ENCODE data around the gene PSEN1. TPM values are rescaled to one million over a fixed set of nuclear protein-coding genes. Genes with fewer than 3 reads are reported as not detected.

The PSEN1 gene
- total and polyA plus RNA-seq, 2 experiments from 2014 or later: 46.3 to 49.5 TPM

DNA sequence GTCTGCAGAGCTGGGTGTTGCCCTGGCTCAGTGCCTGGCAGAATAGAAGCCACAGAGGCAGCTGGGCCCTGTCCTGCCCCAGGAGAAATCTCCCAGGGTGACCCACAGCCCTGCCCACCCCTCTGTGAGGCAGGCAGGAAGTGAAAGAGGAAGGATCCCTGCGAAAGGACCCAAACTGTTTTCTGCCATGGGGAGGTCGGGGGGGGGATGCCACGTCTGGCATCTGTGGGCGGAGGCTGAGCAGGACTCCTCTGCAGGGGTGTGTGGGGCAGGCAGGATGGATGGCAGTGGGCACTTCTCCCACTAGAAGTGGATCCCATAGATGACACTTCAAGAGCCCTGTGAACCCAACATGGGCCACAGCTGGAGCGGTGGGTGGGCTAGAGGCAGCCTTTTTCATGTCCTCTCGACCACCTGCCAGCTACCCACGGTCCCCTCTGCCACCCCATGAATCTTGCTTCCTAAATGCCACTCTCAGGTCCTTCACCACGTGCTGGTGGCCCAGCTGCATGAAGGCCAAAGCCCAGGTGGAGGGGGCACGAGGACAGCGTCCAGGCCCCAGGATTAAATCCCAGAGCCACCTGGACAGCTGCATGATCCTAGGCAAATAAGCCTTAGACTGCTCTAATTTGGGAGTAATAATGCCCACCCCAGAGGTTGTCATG, 104.6 kb downstream of the PSEN1 start:
- 76 to 78% methylated on average over 7 to 10 of the region's 10 CpGs for whole genome bisulfite sequencing, 2 experiments (ENCODE audit: low coverage in 1 of 2, low lambda C conversion rate in 2 of 2, missing lambda C conversion rate in 2 of 2)
- peaks cover 28% of the 10 kb centered on the region for H3K27me3 ChIP-seq (replicated peaks; ENCODE audit: insufficient read depth)
- no peak overlapping the region for H3K9ac ChIP-seq
- no peak overlapping the region for H3K4me3 ChIP-seq
- no peaks in the 10 kb centered on the region for H4K20me1 ChIP-seq (ENCODE audit: insufficient read depth)
- H3K9me2 ChIP-seq (ENCODE audit: insufficient read depth): no peaks in the 10 kb centered on the region
- peaks cover 12% of the 10 kb centered on the region for H3F3A ChIP-seq (ENCODE audit: insufficient read depth)
- H3K4me2 ChIP-seq (ENCODE audit: unreplicated experiment): no peak overlapping the region
- H3K9me3 ChIP-seq (ENCODE audit: low read depth): no peaks in the 10 kb centered on the region
- TF ChIP-seq EZH2 (IDR thresholded peaks at IDR 0.05; ENCODE audit: insufficient read depth, poor library complexity, severe bottlenecking): no peak
- no peak for TF ChIP-seq EZH2phosphoT487 (IDR thresholded peaks at IDR 0.05; ENCODE audit: insufficient read depth, low read depth)
- no peak overlapping the region for H3K27ac ChIP-seq
- no peaks in the 10 kb centered on the region for H3K36me3 ChIP-seq (ENCODE audit: low read depth)
- in situ Hi-C loops (cut with MboI): no loop called here
- DNase-seq: no peak
- no peak overlapping the region for H2AFZ ChIP-seq
- peaks cover 17% of the 10 kb centered on the region for H3K4me1 ChIP-seq (ENCODE audit: insufficient read depth)
- no peaks in the 10 kb centered on the region for H3K79me2 ChIP-seq (ENCODE audit: insufficient read depth)

DNA sequence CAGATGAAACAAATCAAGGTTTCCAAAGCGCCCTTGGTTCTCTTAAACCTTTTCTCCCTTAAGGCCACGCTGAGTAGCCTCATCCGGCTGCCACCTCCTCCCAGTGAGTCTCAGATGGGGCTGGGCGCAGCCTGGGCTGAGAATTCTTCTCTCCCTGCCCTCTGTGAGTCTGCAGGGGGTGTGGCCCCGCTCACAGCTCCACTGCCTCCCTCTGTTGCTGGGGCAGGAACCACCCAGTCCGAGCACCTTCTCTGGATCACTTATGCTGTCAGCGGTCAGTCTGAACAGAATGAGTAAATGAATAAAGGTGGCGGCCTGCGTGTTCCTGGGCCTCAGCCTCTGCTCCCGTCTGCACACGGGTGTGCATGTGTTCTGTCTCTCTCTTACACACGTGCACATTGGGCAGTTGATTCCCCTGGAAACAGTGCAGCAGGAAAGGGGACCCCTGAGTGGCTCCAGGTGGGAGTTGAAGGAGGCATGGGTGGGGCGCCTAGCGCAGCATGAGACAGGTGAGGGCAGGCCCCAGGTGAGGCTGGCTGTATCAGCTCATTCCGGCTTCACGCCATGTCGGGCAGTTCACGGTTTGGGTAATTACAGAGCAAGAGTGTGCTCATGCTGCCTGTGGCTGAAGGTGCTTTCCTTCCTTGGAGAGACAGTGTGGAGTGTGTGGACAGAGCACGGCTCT, 105.3 kb downstream of the PSEN1 start:
- 58 to 60% methylated on average over 19 of the region's 19 CpGs for WGBS, 2 experiments (ENCODE audit: low coverage in 1 of 2, low lambda C conversion rate in 2 of 2, missing lambda C conversion rate in 2 of 2)
- in situ Hi-C loops (cut with MboI): no loop called here

DNA sequence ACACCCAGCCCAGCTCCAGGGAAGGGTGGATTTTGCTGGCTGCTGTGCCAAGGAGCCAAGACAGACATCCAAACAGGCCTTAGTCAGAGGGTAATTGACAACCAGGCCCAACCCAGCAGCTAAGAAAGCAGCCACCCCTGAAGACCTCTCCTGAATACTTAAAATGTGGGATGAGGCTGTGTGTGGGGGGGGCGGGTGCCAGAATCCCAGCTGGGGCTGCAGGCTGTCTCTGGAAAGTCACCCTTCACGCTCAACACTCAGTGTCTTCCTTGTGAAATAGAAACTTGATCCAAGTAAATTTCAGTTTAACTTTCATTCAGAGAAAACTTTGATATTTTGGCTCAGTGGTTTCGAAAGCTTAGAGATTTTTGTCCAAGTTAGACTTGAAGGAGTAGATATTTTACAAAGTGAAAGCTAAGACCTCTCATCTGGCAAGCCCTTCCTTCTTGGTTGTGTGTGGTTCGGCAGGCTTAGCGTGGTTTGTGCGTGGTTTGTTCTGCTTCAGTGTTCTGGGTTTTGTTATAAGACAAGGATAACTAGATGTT, 106.1 kb downstream of the PSEN1 start:
- no peak overlapping the region; the same call in 1 of the 2 replicates for H3K4me3 ChIP-seq
- in situ Hi-C loops (cut with MboI): no loop called here
- H3K79me2 ChIP-seq (ENCODE audit: insufficient read depth): no peaks in the 10 kb centered on the region
- 27 to 29% methylated on average over 5 to 6 of the region's 6 CpGs for WGBS, 2 experiments (ENCODE audit: low coverage in 1 of 2, low lambda C conversion rate in 2 of 2, missing lambda C conversion rate in 2 of 2)
- H3K9me3 ChIP-seq (ENCODE audit: low read depth): no peaks in the 10 kb centered on the region
- peak overlapping the region; percentile 10 for H3K4me2 ChIP-seq (ENCODE audit: unreplicated experiment)
- no peaks in the 10 kb centered on the region for H4K20me1 ChIP-seq (ENCODE audit: insufficient read depth)
- H3K36me3 ChIP-seq (ENCODE audit: low read depth): no peaks in the 10 kb centered on the region
- no peak for TF ChIP-seq EZH2 (IDR thresholded peaks at IDR 0.05; ENCODE audit: insufficient read depth, poor library complexity, severe bottlenecking)
- H3K4me1 ChIP-seq (ENCODE audit: insufficient read depth): peaks cover 17% of the 10 kb centered on the region
- H2AFZ ChIP-seq: no peak overlapping the region
- H3K27ac ChIP-seq: no peak overlapping the region
- no peak overlapping the region for H3K9ac ChIP-seq
- H3F3A ChIP-seq (ENCODE audit: insufficient read depth): peaks cover 8% of the 10 kb centered on the region
- no peaks in the 10 kb centered on the region for H3K9me2 ChIP-seq (ENCODE audit: insufficient read depth)
- DNase-seq: no peak
- H3K27me3 ChIP-seq (replicated peaks; ENCODE audit: insufficient read depth): peaks cover 17% of the 10 kb centered on the region

More for the DNA sequence above, 105.3 kb downstream of the PSEN1 start:
- TF ChIP-seq EZH2 (IDR thresholded peaks at IDR 0.05; ENCODE audit: insufficient read depth, poor library complexity, severe bottlenecking) (no peak), EZH2phosphoT487 (IDR thresholded peaks at IDR 0.05; ENCODE audit: insufficient read depth, low read depth) (no peak)
- H3K4me3 ChIP-seq: no peak overlapping the region
- no peaks in the 10 kb centered on the region for H3K9me3 ChIP-seq (ENCODE audit: low read depth)
- H3K4me2 ChIP-seq (ENCODE audit: unreplicated experiment): no peak overlapping the region
- no peaks in the 10 kb centered on the region for H3K9me2 ChIP-seq (ENCODE audit: insufficient read depth)
- no peak overlapping the region for H3K9ac ChIP-seq
- H2AFZ ChIP-seq: no peak overlapping the region
- no peaks in the 10 kb centered on the region for H4K20me1 ChIP-seq (ENCODE audit: insufficient read depth)
- H3K79me2 ChIP-seq (ENCODE audit: insufficient read depth): no peaks in the 10 kb centered on the region
- DNase-seq: peak; percentile 71
- H3K27ac ChIP-seq: no peak overlapping the region
- peaks cover 11% of the 10 kb centered on the region for H3F3A ChIP-seq (ENCODE audit: insufficient read depth)
- peaks cover 17% of the 10 kb centered on the region for H3K4me1 ChIP-seq (ENCODE audit: insufficient read depth)
- H3K36me3 ChIP-seq (ENCODE audit: low read depth): no peaks in the 10 kb centered on the region
- H3K27me3 ChIP-seq (replicated peaks; ENCODE audit: insufficient read depth): peaks cover 25% of the 10 kb centered on the region

DNA sequence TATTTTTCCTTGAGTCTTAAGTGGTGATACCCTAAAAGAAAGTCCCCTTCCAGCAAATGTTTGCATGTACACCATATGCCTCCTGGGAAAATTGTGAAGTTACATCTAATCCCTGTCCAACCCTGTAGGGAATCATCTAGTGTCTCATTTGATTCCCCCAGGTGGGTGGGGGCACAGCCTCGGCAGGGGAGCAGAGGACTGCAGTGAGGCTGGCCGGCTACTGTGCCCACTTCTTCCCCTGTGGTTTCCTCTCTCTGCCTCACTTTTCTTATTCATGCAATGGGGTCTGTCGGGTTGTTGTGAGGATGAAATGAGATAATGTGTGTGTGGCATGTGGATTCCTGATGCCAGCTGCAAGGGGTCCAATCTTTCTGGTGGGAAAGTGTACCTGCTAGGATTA, 107.0 kb downstream of the PSEN1 start:
- H3K27me3 ChIP-seq (replicated peaks; ENCODE audit: insufficient read depth): peaks cover 17% of the 10 kb centered on the region
- H3K79me2 ChIP-seq (ENCODE audit: insufficient read depth): no peaks in the 10 kb centered on the region
- no peak for DNase-seq
- peaks cover 15% of the 10 kb centered on the region for H3K4me1 ChIP-seq (ENCODE audit: insufficient read depth)
- H3K9me2 ChIP-seq (ENCODE audit: insufficient read depth): no peaks in the 10 kb centered on the region
- in situ Hi-C loops (cut with MboI): no loop called here
- H3K4me2 ChIP-seq (ENCODE audit: unreplicated experiment): no peak overlapping the region
- H3K27ac ChIP-seq: no peak overlapping the region
- peaks cover 8% of the 10 kb centered on the region for H3F3A ChIP-seq (ENCODE audit: insufficient read depth)
- 65 to 67% methylated on average over 3 of the region's 3 CpGs for WGBS, 2 experiments (ENCODE audit: low coverage in 1 of 2, low lambda C conversion rate in 2 of 2, missing lambda C conversion rate in 2 of 2)
- no peak overlapping the region for H3K4me3 ChIP-seq
- no peaks in the 10 kb centered on the region for H4K20me1 ChIP-seq (ENCODE audit: insufficient read depth)
- no peak overlapping the region for H2AFZ ChIP-seq
- no peaks in the 10 kb centered on the region for H3K9me3 ChIP-seq (ENCODE audit: low read depth)
- no peak overlapping the region for H3K9ac ChIP-seq
- TF ChIP-seq EZH2 (IDR thresholded peaks at IDR 0.05; ENCODE audit: insufficient read depth, poor library complexity, severe bottlenecking) (no peak), EZH2phosphoT487 (IDR thresholded peaks at IDR 0.05; ENCODE audit: insufficient read depth, low read depth) (no peak)
- H3K36me3 ChIP-seq (ENCODE audit: low read depth): no peaks in the 10 kb centered on the region

Measured in GM23248 (cell line).